Measurements from ENCODE around the gene RIBC2.

RIBC2 gene

DNA sequence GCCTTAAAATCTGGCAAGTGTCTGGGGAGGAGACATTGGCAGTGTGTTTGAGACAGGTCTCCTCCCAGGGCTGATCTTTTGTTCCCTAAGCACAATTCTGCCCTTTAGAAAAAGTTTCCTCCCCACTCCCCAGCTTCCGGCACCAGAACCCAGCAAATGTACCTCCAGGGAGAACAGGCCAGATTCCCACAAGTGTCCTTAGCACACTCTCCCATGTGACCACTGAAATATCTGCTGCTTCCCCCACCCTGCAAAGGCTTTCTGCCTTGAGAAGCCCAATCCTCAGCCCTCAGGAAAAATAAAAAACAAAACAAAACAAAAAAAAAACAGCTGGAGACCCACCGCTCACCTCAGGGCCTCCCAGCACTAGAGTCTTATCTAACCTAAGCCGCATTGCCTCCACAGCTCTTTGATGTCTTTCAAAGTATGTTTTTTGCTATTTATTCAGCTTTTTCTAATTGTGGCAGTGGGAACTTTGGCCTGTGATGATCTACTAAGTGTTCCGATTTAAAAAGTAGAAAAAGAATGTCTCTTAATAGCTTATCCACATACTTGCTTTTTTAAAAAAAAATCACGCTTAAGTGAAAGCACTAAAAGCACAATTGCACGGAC, 60.2 kb downstream of the RIBC2 start:
- no peak for DNase-seq (ENCODE audit: low read depth in 2 of 2)

DNA sequence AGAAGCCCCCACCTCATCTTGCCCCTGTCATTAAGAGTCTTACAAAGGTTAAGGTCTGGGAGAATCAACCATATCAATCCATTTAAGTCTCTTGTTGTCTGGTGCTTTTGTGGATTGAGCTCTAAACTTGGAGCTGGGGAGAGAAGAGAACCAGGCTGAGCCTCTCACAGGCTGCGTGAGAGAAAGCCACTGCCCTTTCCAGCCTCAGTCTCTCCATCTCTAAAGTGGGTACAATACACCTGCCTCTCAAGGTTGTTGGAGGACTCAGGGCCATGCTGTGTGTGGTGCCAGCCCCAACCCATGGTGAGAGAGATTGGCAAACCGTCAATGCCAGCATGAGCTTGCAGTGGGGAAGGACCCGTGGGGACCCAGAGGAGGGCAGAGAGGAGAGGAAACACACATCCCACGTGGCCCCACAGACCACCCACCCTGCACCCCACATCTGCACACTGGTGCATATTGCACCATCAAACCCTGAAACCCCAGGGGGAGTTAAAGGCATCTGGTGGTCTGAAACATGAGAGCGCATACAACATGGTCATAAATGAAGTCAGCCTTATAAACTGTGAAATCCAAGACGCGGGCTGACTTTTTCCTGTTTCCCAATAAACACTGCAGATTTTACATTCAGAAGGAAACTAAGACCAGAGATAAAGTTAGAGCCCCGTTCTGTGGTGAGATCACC, 61.7 kb downstream of the RIBC2 start:
- DNase-seq (ENCODE audit: low read depth in 2 of 2): no peak

DNA sequence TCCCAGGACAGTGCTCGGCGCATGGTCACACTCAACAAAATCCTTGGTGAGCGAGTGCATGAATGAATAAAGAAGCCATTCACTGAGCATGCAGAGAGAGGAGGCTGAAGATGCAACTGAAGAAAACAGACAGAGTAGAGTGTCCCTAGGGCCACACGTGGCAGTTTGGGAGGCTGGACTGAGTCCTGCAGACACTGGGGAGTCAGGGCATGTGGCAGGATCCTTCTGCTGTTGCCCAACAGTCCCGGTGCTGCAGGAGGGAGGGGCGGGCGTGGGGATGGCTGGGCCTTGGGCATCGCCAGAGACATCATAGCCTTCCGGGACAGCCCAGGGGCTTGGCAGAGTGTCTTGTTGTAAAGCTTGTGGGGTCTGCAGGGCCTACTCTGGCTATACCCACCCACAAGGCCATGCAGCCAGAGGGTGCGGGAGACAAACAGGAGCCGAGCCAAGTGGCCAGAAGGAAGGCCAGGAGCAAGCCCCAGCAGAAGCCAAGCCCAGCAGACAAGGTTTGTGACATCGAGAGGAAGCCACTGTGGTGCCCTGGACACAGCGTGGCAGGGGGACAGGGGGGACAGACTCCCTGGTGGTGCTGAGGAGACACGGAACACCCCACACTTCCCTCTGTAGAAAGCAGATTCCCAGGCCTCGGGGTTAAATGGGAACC, 62.5 kb downstream of the RIBC2 start:
- no peak for DNase-seq (ENCODE audit: low read depth in 2 of 2)

GRCh38 chr22:45476814-45477213, 63.3 kb downstream of the RIBC2 start:
- no peak for DNase-seq (ENCODE audit: low read depth in 2 of 2)

DNA sequence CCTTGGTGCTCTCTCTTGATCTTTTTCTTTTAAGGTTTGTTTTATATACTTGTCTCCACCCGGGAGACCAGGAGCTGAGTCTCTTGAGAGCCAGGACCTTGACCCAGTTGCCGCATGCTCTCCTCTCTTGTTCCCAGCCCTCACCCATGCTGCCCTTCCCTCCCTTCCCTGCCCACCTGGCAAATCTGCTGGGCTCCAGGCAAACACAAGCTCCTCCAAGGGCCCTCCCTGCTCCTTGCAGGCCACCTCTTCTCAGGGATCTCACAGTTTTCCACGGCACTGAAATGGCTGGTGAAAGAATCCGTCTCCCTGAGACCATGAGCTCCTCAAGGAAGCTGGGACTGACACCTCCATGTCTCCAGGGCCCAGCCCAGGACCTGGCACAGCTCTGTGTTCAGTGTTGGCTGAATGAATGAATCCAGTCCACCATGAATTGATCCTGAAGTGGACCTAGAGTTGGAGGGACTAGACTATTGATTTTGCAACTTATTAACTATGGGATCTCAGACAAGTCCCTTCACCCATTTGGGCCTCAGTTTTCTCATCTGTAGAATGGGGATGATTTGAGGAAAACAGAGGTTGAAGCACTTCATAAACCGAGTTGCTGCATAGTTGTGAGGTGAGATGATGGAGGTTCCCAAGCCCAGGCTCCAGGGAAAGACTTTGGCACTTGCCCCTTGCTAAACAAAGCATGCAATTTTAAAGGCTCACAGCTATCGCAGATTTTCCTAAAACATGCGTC, 64.0 kb downstream of the RIBC2 start:
- DNase-seq (ENCODE audit: low read depth in 2 of 2): no peak

DNA sequence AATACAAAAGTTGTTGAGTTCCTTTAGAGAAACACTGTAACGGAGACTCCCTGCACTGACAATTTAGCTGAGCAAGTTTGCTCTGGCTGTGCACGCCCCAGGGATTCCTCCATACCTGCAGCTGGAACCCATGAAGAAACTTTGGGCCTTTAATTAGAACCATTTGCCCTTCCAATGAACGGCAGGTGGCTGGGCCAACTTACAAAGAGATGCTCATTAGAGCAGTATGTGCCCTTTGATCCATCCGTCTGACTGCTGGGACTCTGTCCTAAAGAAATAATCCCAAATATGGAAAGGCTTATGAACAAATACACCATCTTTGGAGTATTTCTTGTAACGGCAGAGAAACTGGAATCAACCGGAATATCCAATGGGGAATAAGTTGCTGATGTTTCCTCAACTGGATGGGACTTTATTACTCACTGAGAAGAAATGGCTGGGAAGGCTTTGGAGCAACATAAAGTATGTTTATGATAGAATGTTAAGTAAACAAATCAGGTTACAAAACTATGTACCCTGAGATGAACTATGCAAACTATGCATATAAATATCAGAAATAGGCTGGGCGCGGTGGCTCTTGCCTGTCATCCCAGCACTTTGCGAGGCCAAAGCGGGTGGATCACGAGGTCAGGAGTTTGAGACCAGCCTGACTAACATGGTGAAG, 64.7 kb downstream of the RIBC2 start:
- DNase-seq (ENCODE audit: low read depth in 2 of 2): no peak

DNA sequence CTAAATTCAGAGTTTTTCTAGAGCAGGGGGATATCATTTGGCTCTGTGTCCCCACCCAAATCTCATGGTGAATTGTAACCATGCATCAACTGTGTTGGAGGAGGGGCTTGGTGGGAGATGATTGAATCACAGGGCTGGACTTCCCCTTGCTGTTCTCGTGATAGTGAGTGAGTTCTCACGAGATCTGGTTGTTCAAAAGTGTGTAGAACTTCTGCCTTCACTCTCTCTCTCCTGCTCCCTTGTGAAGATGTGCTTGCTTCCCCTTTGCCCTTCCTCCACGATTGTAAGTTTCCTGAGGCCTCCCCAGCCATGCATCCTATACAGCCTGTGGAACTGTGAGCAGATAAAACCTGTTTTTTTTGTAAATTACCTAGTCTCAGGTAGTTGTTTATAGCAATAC, 67.2 kb downstream of the RIBC2 start:
- no peak for DNase-seq (ENCODE audit: low read depth in 2 of 2)

- DNase-seq (ENCODE audit: low read depth in 2 of 2): no peak
Measured at GRCh38 chr22:45481661-45482060, 68.2 kb downstream of the RIBC2 start.

Measured in stimulated activated CD4-positive, alpha-beta T cell treated with anti-CD3 and anti-CD28 coated beads, Interleukin-12 subunit alpha, Interleukin-12 subunit beta, amount 100 ng/mL, for 24 hours (primary cell).